Liver (tissue), 3 donors: ENCODE data around the gene TTC7B.

Experiments
- EGR1 ChIP-seq, 2 donors: IDR thresholded peaks; 2 replicates each; pipeline ENCODE4 v1.6.1; 2016 to 2018; ENCODE audit warnings: antibody characterized with exemption in 2 of 2, low read depth in 2 of 2
- GABPA ChIP-seq, 2 donors: IDR thresholded peaks in 1 of 2; conservative IDR thresholded peaks in 1 of 2; 2 replicates each; pipeline ENCODE4 v1.6.1; 2016; ENCODE audit warnings: antibody characterized with exemption in 2 of 2, mild to moderate bottlenecking in 1 of 2, moderate library complexity in 1 of 2
- HNF4A ChIP-seq, 2 donors: conservative IDR thresholded peaks; 2 replicates each; pipeline ENCODE4 v1.6.1; 2016; ENCODE audit warnings: antibody characterized with exemption in 2 of 2, mild to moderate bottlenecking in 2 of 2
- RAD21 ChIP-seq, 2 donors: IDR thresholded peaks; 2 replicates each; pipeline ENCODE4 v1.6.1; 2016; ENCODE audit warnings: antibody characterized with exemption in 2 of 2, mild to moderate bottlenecking in 2 of 2
- RXRA ChIP-seq, 2 donors: IDR thresholded peaks; 2 replicates each; pipeline ENCODE4 v1.6.1; 2017 to 2018; ENCODE audit warnings: antibody characterized with exemption in 2 of 2, mild to moderate bottlenecking in 1 of 2
- SP1 ChIP-seq: IDR thresholded peaks from 2 replicates; pipeline ENCODE4 v1.6.1; 2018; ENCODE audit warnings: antibody characterized with exemption, mild to moderate bottlenecking
- TAF1 ChIP-seq: conservative IDR thresholded peaks from 2 replicates; pipeline ENCODE4 v1.6.1; 2016; ENCODE audit warnings: antibody characterized with exemption, mild to moderate bottlenecking
- YY1 ChIP-seq: IDR thresholded peaks from 2 replicates; pipeline ENCODE4 v1.6.1; 2016; ENCODE audit warnings: antibody characterized with exemption, mild to moderate bottlenecking
- TF ChIP-seq, protein P1 (sequence below): fragments of 150-350 bp; IDR thresholded peaks from 2 replicates; pipeline ENCODE4 v1.5.1; 2017; ENCODE audit warnings: improper control_type of control experiment, low read depth, low read length; ENCODE audit not compliant: missing input control
- TF ChIP-seq, protein P2 (sequence below): IDR thresholded peaks from 2 replicates; pipeline ENCODE4 v1.6.1; 2016; ENCODE audit warnings: antibody characterized with exemption
- TF ChIP-seq, protein P3 (sequence below): IDR thresholded peaks from 2 replicates; pipeline ENCODE4 v1.6.1; 2016; ENCODE audit warnings: antibody characterized with exemption, mild to moderate bottlenecking
- TF ChIP-seq, protein P4 (sequence below): IDR thresholded peaks from 2 replicates; pipeline ENCODE4 v1.6.1; 2016; ENCODE audit warnings: antibody characterized with exemption
- TF ChIP-seq, protein P5 (sequence below): IDR thresholded peaks from 2 replicates; pipeline ENCODE4 v1.6.1; 2016; ENCODE audit warnings: antibody characterized with exemption
- donor health status: healthy.
- donor health status: healthy.

DNA sequence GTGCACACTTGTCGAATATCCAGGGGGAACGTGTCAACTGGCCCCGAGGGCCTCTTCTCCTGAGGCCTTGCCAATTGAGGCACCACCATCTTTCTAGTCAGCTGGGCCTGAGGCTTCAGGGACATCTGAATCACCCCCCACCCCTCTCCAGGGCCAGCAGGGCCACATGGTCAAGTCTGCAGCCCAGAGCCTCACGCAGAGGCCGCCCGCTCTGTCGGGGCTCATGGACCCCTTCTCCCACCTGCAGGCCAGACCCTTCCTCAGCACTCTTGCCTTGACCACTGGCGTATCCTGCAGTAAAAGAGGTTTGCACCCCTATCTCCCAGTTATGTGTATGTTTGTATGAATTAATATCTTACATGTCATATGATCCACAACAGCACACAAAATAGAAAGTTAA is 237.1 kb downstream of the TTC7B start:
- TF ChIP-seq EGR1 (IDR thresholded peaks at IDR 0.05; ENCODE audit: low read depth in 2 of 2) (no peak), SP1 (no peak), RAD21 (IDR thresholded peaks at IDR 0.05) (no peak), RXRA (IDR thresholded peaks at IDR 0.05) (no peak), GABPA (IDR thresholded peaks at IDR 0.05 in 1 of 2, conservative IDR thresholded peaks at IDR 0.05 in 1 of 2) (no peak), YY1 (no peak), TAF1 (no peak), HNF4A (conservative IDR thresholded peaks at IDR 0.05) (no peak)
- TF ChIP-seq, protein P1, sequence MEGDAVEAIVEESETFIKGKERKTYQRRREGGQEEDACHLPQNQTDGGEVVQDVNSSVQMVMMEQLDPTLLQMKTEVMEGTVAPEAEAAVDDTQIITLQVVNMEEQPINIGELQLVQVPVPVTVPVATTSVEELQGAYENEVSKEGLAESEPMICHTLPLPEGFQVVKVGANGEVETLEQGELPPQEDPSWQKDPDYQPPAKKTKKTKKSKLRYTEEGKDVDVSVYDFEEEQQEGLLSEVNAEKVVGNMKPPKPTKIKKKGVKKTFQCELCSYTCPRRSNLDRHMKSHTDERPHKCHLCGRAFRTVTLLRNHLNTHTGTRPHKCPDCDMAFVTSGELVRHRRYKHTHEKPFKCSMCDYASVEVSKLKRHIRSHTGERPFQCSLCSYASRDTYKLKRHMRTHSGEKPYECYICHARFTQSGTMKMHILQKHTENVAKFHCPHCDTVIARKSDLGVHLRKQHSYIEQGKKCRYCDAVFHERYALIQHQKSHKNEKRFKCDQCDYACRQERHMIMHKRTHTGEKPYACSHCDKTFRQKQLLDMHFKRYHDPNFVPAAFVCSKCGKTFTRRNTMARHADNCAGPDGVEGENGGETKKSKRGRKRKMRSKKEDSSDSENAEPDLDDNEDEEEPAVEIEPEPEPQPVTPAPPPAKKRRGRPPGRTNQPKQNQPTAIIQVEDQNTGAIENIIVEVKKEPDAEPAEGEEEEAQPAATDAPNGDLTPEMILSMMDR, result no peak
- TF ChIP-seq, protein P2, sequence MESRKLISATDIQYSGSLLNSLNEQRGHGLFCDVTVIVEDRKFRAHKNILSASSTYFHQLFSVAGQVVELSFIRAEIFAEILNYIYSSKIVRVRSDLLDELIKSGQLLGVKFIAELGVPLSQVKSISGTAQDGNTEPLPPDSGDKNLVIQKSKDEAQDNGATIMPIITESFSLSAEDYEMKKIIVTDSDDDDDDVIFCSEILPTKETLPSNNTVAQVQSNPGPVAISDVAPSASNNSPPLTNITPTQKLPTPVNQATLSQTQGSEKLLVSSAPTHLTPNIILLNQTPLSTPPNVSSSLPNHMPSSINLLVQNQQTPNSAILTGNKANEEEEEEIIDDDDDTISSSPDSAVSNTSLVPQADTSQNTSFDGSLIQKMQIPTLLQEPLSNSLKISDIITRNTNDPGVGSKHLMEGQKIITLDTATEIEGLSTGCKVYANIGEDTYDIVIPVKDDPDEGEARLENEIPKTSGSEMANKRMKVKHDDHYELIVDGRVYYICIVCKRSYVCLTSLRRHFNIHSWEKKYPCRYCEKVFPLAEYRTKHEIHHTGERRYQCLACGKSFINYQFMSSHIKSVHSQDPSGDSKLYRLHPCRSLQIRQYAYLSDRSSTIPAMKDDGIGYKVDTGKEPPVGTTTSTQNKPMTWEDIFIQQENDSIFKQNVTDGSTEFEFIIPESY, result no peak
- TF ChIP-seq, protein P3, sequence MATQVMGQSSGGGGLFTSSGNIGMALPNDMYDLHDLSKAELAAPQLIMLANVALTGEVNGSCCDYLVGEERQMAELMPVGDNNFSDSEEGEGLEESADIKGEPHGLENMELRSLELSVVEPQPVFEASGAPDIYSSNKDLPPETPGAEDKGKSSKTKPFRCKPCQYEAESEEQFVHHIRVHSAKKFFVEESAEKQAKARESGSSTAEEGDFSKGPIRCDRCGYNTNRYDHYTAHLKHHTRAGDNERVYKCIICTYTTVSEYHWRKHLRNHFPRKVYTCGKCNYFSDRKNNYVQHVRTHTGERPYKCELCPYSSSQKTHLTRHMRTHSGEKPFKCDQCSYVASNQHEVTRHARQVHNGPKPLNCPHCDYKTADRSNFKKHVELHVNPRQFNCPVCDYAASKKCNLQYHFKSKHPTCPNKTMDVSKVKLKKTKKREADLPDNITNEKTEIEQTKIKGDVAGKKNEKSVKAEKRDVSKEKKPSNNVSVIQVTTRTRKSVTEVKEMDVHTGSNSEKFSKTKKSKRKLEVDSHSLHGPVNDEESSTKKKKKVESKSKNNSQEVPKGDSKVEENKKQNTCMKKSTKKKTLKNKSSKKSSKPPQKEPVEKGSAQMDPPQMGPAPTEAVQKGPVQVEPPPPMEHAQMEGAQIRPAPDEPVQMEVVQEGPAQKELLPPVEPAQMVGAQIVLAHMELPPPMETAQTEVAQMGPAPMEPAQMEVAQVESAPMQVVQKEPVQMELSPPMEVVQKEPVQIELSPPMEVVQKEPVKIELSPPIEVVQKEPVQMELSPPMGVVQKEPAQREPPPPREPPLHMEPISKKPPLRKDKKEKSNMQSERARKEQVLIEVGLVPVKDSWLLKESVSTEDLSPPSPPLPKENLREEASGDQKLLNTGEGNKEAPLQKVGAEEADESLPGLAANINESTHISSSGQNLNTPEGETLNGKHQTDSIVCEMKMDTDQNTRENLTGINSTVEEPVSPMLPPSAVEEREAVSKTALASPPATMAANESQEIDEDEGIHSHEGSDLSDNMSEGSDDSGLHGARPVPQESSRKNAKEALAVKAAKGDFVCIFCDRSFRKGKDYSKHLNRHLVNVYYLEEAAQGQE, result no peak
- TF ChIP-seq, protein P4, sequence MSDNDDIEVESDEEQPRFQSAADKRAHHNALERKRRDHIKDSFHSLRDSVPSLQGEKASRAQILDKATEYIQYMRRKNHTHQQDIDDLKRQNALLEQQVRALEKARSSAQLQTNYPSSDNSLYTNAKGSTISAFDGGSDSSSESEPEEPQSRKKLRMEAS, result no peak
- TF ChIP-seq, protein P5, sequence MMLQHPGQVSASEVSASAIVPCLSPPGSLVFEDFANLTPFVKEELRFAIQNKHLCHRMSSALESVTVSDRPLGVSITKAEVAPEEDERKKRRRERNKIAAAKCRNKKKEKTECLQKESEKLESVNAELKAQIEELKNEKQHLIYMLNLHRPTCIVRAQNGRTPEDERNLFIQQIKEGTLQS, result no peak
